NB4 (cell line): ENCODE data around the gene SH3GL2.

Experiments
- DNase-seq: peaks from one replicate; pipeline ENCODE4 v3.0.0; 2010; ENCODE audit warnings: low read depth
- H3K4me3 ChIP-seq: one replicate; pipeline ENCODE4 v1.5.1; 2011; ENCODE audit warnings: mild to moderate bottlenecking, low read depth, low read length, moderate library complexity
- CTCF ChIP-seq: IDR thresholded peaks from one replicate; pipeline ENCODE4 v1.5.1; 2012; ENCODE audit warnings: low read depth, low read length
- MAX ChIP-seq: IDR thresholded peaks from 2 replicates; pipeline ENCODE4 v1.6.1; 2011; ENCODE audit warnings: low read depth, low read length
- MYC ChIP-seq: IDR thresholded peaks from 2 replicates; pipeline ENCODE4 v1.6.1; 2011; ENCODE audit warnings: low read depth, low read length
- POLR2A ChIP-seq: IDR thresholded peaks from 2 replicates; pipeline ENCODE4 v1.6.1; 2011; ENCODE audit warnings: mild to moderate bottlenecking; ENCODE audit not compliant: insufficient read length; ENCODE audit errors: extremely low read depth

Gene SH3GL2

GRCh38 chr9:17793713-17794622 is 215.1 kb downstream of the SH3GL2 start:
- no peak overlapping the region for H3K4me3 ChIP-seq
- peak; percentile 40 for DNase-seq
- TF ChIP-seq MYC (no peak), MAX (no peak), POLR2A (no peak), CTCF (peak; percentile 24)

GRCh38 chr9:17795744-17796143 is 216.9 kb downstream of the SH3GL2 start:
- DNase-seq: no peak
- H3K4me3 ChIP-seq: no peak overlapping the region
- TF ChIP-seq CTCF (no peak), POLR2A (no peak), MYC (no peak), MAX (no peak)

- DNase-seq: no peak
- no peak overlapping the region for H3K4me3 ChIP-seq
- TF ChIP-seq MAX (no peak), MYC (no peak), CTCF (no peak), POLR2A (no peak)
Measured at GRCh38 chr9:17799369-17799768, 220.5 kb downstream of the SH3GL2 start.

GRCh38 chr9:17800418-17800817 is 221.6 kb downstream of the SH3GL2 start:
- no peak overlapping the region for H3K4me3 ChIP-seq
- DNase-seq: no peak
- TF ChIP-seq MYC: no peak

GRCh38 chr9:17802249-17802857 is 223.5 kb downstream of the SH3GL2 start:
- TF ChIP-seq MYC: no peak
- TF ChIP-seq CTCF: peak; percentile 80
- peak; percentile 34 for DNase-seq
- H3K4me3 ChIP-seq: no peak overlapping the region

- DNase-seq: no peak
- H3K4me3 ChIP-seq: no peak overlapping the region
- TF ChIP-seq MAX (no peak), CTCF (no peak), POLR2A (no peak), MYC (no peak)
Measured at GRCh38 chr9:17807613-17808282, 228.9 kb downstream of the SH3GL2 start.
